Stimulated activated CD4-positive, alpha-beta T cell treated with anti-CD3 and anti-CD28 coated beads, TNF-alpha, amount 100 ng/mL, for 1 hour (primary cell): ENCODE measurements around the gene DAGLB.
"Not testable (repeated sequence)": the region's sequence is repeated elsewhere in the genome, so short reads cannot be mapped to it uniquely, and the experiment has no call there.

Experiments
- DNase-seq, 3 donors: peaks; one replicate each; pipeline ENCODE4 v3.0.0-alpha.2; 2020; ENCODE audit warnings: low read depth in 3 of 3, low spot score in 1 of 3

DAGLB gene

GRCh38 chr7:6400243-6401105 is 47.3 kb downstream of the DAGLB start:
- not testable (repeated sequence) for DNase-seq

DNA sequence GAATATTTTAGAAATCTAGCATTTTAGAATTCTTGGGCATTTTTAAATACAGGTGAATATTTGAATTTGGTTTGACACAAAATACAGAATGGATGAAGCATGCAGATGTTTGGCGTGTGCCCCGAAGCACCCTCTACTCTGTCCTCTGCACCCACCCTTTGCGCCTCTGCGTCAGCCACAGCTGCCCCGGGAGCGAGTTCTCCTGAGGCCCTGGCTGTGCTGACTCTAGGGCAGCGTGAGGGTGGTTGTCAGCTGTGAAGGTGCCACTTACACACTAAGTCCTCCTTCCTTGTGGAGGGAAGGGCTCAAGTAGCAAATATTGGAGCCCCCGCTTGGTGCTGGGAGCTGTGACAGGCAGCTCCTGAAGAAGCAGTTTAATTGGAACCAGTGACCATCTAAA is 48.4 kb downstream of the DAGLB start:
- no peak for DNase-seq

GRCh38 chr7:6398943-6399342 is 48.8 kb downstream of the DAGLB start:
- no peak for DNase-seq

- not testable (repeated sequence) for DNase-seq
These were observed 49.8 kb downstream of the DAGLB start for GRCh38 chr7:6397759-6398495.

- DNase-seq, result no peak
These were observed 51.7 kb downstream of the DAGLB start for GRCh38 chr7:6395898-6396595.

GRCh38 chr7:6394114-6394513 is 53.6 kb downstream of the DAGLB start:
- no peak for DNase-seq

DNA sequence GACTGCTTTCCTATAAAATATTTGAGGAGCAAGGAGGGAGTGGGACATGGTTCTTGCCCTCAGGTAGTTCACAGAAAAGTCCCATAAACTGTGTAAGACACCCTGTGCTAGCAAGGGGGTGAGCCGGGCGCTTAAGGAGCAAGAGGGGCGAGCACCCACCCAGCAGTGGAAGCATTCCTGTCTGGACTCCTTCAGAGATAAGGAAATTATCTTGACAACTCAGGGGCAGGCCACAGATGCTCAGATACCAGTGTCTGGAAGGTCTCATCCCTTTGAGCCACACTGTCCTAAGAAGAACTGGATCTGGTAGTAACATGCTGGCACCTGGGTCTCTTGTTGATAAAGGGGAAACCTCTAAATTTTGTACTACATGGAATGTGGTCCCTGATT is 54.1 kb downstream of the DAGLB start:
- no peak for DNase-seq

GRCh38 chr7:6392712-6393666 is 54.8 kb downstream of the DAGLB start:
- DNase-seq, result no peak

DNA sequence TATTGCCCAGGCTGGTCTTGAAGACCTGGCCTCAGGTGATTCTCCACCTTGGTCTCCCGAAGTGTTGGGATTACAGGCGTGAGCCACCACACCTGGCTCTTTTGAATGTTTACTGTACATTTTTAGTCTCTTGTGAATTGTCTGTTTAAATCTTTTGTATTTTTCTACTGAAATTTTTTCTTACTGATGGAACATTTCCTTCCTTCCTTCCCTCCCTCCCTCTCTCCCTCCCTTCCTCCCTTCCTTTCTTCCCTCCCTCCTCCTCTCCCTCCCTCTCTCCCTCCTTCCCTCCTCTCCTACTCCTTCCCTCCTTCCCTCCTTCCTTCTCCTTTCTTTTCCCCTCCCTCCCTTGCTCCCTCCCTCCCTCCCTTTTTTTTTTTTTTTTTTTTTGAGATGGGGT is 58.0 kb downstream of the DAGLB start:
- DNase-seq, result no peak

GRCh38 chr7:6387734-6388294 is 59.9 kb downstream of the DAGLB start:
- DNase-seq, result no peak

GRCh38 chr7:6386779-6387178 is 61.0 kb downstream of the DAGLB start:
- no peak for DNase-seq

GRCh38 chr7:6385909-6386560 is 61.7 kb downstream of the DAGLB start:
- no peak for DNase-seq

GRCh38 chr7:6385110-6385781 is 62.5 kb downstream of the DAGLB start:
- no peak for DNase-seq

GRCh38 chr7:6384327-6384726 is 63.4 kb downstream of the DAGLB start:
- no peak for DNase-seq

DNA sequence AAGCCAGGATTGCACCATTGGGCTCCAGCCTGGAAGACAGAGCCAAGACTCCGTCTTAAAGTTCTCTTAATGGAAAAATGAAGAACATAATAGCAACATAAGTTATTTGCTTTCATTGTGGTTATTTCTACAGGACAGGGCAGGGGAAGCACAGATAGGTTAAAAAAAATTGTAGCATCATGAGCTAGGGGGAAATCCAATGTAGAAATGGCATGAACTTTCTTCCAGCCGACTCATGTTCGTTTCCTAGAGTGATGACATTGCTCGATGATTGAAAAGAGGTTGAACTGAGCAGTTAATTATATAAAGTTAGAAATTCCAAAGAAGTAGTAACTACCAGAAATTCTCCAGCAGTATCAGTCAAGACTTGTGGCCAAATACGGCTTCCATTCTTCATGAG is 64.9 kb downstream of the DAGLB start:
- no peak for DNase-seq

GRCh38 chr7:6381846-6382245 is 65.9 kb downstream of the DAGLB start:
- not testable (repeated sequence) for DNase-seq

GRCh38 chr7:6380310-6381095 is 67.3 kb downstream of the DAGLB start:
- DNase-seq, result no peak

DNA sequence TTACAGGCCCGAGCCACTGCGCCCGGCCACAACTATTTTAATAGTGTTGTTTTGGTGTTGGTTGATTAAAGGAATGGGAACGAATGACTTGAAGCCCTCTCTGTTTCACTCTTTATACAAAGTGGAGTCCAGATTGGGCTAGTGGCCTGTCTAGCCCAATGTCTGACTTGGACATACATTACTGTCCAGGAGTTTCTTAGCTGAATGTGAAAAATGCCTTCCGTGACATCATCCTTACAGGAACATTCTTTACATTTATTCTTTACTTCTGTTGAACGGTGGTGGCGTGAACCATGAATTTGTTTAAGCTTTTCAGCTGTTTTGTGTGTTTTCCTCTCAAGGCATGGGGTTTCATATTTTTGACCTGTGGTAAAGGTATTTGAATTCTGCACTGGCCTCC is 67.9 kb downstream of the DAGLB start:
- no peak for DNase-seq

GRCh38 chr7:6378556-6378955 is 69.2 kb downstream of the DAGLB start:
- DNase-seq, result not testable (repeated sequence)
